CMK (cell line): ENCODE results near the gene PTEN.
"Not testable (repeated sequence)": the region's sequence is repeated elsewhere in the genome, so short reads cannot be mapped to it uniquely, and the experiment has no call there.

ENCODE experiments used
- DNase-seq: peaks from one replicate; pipeline ENCODE4 v3.0.0-alpha.2; 2010; ENCODE audit warnings: low read depth

The PTEN gene

DNA sequence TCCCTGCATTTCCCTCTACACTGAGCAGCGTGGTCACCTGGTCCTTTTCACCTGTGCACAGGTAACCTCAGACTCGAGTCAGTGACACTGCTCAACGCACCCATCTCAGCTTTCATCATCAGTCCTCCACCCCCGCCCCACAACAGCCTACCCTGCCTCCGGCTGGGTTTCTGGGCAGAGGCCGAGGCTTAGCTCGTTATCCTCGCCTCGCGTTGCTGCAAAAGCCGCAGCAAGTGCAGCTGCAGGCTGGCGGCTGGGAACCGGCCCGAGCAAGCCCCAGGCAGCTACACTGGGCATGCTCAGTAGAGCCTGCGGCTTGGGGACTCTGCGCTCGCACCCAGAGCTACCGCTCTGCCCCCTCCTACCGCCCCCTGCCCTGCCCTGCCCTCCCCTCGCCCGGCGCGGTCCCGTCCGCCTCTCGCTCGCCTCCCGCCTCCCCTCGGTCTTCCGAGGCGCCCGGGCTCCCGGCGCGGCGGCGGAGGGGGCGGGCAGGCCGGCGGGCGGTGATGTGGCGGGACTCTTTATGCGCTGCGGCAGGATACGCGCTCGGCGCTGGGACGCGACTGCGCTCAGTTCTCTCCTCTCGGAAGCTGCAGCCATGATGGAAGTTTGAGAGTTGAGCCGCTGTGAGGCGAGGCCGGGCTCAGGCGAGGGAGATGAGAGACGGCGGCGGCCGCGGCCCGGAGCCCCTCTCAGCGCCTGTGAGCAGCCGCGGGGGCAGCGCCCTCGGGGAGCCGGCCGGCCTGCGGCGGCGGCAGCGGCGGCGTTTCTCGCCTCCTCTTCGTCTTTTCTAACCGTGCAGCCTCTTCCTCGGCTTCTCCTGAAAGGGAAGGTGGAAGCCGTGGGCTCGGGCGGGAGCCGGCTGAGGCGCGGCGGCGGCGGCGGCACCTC is at the start of gene PTEN, which contains the start of gene KLLN:
Gene PTEN, plus strand, starts transcription at position 573 of the 891 bp plus-strand sequence. CDS start 845 bp downstream, outside the sequence.
Gene KLLN, minus strand, starts transcription at position 481 of the 891 bp plus-strand sequence. CDS start 1,046 bp downstream, outside the sequence.
- peak; percentile 85 for DNase-seq

DNA sequence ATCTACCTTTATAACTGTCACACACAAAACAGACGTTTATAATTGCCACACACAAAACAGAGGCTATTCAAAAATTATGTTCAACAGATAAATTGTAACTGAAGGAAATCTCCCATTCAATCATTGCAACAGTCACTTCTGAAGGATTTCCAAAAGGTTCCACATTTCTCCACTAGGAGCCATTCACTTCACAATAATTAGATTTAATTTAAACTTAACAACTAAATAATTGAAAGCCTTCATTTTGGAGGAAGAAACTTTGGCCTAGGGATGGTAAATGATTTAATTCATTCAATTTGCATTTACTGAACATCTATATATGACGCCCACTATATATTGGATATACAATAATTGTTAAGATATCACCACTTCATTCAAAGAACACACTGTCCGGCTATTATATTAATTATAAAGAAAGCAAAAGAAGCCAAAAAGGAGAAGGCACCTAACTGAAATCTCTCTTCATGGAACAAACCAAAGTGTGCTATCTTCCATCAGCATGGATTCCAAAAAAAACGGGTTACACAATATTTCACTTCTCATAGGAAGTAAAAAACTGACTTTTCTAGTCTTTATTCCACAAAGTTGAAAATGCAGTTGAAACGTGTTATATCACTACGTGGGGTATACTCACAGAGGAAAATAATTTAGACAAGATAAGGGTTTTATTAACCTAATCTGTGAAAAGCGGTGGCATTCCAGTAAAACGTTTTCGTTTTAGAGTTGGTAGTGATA is 47.1 kb upstream of the PTEN start:
- DNase-seq = no peak

DNA sequence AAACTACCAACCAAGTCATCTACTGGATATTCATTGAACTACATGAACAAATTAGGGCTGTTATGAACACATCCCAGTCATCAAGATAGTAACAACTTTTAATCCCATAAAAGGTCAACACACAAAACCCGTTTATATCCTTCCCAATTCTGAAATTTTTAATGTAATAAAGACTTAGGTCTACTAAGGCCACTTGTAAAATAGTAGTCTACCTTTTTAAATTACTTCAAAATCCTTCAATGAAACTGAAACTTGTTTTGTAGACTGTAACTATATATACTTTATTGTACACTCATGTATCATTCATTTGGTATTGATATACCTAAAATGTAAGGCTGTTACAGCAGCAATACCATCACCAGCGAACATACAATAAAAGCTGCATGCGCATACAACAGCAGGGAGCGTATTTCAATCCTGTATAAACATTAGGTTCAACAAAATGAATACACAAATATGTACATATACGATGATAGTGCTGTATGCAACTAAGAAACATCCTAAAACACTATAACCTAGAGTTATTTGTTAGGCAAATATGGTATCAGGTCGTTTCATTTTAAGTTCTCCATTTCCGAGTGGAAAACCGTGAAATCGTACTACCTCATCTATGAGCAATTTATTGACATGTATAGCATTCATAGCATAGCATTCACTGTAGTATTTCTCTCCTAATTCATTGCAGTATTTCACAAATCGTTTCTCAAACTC is 46.4 kb upstream of the PTEN start:
- no peak for DNase-seq

DNA sequence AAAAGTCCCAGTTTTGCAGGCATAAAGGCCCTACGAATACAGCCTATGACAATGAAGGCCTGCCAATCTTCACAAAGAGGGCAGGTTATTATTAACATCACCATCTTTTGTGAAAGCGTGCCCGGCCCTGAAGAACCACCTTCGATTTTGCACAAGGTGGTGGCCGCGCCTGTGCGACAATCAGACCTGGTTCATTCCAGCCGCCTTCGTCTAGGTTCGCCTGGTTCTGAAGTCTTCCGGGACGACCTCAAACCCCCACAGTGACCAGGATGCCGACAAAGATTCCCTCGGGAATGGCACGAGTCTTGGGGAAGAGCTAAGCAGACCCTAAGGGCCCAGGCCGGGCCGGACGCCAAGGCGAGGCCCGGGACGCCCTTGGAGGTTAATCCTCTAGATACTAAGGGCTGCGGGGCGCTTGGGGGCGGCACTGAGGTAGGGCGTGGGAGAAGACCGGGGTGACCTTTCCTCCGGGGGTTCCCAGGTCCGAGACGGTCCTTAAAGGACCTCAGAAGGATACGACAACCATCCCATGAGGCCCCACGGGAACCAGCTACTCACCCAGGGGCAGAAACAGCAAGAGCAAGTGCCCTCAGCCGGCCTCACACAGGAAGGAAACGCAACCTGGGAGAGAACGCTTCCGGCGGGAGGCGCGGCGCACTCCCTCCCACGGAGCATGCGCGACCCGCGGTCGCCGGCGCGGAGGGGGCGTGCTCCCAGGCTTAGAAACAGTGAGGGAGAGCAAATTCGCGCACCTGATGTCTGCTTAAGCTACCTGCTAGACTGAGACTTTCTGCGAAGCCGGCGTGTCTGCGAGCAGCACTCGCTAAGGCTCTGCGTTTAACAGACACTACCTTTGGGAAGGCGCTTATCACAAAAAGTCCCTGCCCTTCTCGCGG is 45.6 kb upstream of the PTEN start, which contains the start of gene ATAD1:
Gene ATAD1, minus strand, starts transcription at position 618 of the 896 bp plus-strand sequence. CDS start 3,627 bp downstream, outside the sequence.
- peak; percentile 84 for DNase-seq

DNA sequence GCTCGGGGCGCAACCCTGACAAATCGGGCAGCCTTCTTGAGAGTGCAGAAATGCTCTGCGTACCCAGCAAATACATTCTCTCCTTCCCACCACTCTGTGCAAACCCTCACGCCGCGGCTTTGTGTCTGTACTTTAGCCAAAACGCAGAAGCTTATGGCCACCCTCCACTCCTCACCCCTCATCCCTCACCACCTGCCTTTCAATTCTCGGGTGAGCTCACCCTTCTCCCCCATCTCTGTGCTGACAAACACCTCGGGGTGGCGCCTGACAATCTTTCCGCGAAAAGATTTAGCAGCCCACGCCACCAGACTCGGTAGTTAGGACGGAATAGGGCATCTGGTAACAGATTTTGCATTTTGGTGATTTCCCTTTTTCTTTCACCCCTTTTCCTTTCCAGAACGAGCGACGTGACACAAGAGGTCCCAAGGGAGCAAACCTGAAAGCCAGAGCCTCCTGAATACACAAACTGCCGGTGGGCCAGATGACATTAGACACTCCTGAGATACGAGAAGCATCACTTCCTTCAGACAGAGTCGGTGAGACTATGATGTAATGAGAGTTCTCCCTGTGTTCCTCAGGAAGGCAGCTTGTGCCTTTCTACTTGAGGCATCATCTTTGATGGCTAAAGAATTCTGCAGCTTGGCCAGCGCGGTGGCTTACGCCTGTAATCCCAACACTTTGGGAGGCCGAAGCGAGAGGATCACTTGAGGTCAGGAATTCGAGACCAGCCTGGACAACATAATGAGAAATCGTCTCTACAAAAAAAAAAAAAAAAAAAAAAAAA is 44.7 kb upstream of the PTEN start:
- DNase-seq = no peak

DNA sequence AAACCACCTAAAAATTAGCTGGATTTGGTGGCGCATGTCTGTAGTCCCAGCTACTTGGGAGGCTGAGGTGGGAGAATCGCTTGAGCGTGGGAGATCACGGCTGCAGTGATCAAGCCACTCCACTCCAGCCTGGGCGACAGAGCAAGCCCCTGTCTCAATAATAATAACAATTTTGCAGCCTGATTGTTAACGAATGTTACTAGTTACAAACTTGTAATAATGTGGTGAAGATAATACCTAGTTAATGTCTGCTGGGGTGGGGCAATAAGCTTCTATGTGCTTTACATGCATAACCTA is 44.2 kb upstream of the PTEN start:
- no peak for DNase-seq

DNA sequence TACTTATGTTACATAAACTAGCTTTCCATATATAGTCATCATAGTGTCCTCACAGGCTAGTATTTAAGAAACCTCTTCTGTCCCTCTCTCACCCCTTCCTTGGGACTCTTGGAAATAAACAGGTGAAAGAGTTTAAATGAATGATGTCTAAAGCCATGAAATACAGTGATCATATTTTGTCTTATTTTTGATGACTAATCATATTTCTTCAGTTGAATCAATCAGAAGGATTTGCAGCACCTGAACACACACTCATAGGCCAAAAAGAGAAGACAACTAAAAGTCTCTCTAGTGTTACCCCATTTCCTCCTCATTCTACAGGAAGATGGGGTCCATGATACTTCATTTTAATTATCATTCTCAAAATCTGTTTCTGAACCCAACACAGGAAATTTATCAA is 36.8 kb upstream of the PTEN start:
- no peak for DNase-seq

DNA sequence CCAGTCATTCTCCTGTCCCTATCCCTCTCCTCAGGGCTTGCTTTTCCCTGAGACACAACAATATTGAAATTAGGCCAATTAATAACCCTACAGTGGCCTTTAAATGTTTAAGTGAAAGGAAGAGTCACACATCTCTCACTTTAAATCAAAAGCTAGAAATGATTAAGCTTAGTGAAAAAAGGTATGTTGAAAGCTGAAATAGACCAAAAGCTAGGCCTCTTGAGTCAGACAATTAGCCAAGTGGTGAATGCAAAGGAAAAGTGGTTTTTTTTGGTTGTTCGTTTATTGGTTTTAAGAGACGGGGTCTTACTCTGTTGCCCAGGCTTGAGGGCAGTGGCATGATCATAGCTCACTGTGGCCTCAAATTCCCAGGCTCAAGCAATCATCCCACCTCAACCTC is 35.7 kb upstream of the PTEN start:
- DNase-seq = no peak

DNA sequence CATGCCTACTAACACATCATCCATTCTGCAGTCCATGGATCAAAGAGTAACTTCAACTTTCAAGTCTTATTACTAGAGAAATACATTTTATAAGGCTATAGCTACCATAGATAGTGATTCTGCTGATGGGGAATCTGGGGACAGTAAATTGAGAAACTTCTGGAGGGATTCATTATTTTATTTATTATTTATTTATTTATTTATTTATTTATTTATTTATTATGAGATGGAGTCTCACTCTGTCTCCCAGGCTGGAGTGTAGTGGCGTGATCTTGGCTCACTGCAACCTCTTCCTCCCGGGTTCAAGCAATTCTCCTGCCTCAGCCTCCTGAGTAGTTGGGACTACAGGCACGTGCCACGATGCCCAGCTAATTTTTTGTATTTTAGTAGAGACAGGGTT is 34.4 kb upstream of the PTEN start:
- not testable (repeated sequence) for DNase-seq

DNA sequence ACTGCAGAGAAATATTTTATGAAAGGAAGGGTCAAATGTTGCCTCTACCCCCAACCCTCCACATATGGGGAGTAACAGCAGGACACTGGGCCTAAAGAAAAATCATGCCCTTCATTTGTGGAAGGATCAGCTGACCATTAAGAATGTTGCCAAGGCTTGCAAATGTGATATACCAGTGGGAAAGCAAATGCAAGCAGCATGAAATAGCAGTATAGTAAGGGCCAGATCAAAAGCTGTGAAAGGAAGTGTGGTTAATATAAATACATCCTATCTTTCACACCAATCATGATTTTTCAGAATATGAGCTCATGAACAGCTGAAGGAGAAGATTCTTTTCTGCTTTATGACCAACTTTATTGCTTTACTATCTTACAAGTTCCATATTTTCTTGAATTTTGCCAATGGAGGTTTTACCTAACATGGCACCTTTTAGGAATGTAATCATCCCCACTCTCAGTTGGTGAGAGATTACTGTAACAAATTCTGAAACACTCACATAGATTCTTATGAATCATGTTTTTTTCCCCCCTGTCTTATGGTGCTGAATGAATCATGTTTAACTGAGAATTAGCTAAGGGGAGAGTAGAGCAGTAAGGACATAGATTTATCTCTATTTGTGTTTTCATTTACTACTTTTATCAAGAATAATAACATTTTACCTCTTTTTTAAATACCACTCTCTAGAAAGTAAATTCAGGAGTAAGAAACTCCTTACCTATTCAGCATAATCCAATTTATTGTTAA is 33.3 kb upstream of the PTEN start:
- DNase-seq = no peak

DNA sequence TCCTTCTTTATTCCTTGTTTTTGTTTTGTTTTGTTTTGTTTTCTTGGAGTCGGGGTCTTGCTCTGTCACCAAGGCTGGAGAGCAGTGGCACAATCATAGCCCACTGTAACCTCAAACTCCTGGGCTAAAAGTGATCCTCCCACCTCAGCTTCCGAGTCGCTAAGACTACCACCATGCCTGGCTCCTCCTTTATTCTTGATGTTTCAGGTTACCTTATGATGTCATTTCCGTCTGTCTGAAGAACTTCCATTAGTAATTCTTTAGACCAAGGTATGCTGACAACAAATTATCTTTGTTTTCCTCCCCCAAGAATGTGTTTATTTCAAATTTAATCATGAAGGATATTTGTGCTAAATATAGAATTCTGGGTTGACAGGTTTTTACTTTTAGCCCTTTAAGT is 27.3 kb upstream of the PTEN start:
- DNase-seq = no peak

DNA sequence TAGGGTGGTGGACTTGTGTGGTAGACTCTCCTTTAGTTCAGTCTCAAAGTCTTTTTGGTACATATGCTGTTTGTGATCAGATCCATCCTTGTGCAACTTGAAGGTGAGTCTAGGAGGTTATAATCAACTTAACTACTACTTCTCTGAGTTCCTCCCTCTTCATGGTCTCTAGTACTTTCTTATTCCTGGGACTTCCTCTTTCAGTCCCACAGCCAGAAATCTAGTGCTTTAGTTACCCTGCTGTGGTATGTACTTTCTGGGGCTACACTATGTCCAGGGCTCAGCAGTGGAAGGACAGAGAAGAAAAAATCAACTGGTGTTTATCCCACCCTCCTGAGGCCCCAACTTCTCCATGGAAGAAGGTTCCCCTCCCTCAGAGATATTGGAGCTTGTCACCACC is 26.0 kb upstream of the PTEN start:
- DNase-seq = no peak

DNA sequence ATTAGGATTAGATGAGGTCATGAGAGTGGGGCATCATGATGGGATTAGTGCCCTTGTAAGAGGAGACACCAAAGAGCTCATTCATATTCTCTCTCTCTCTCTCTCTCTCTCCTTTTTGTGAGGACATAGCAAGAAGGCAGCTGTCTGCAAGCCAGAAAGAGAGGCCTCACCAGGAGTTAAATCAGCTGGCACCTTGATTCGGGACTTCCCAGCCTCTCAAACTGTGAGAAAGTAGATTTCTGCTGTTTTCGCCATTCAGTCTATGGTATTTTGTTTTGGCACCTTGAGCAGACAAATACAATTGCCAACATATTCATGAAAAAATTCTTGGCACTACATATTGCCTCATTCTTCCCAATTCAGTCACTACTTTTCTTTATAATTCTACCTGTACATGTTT is 24.8 kb upstream of the PTEN start:
- DNase-seq = no peak

DNA sequence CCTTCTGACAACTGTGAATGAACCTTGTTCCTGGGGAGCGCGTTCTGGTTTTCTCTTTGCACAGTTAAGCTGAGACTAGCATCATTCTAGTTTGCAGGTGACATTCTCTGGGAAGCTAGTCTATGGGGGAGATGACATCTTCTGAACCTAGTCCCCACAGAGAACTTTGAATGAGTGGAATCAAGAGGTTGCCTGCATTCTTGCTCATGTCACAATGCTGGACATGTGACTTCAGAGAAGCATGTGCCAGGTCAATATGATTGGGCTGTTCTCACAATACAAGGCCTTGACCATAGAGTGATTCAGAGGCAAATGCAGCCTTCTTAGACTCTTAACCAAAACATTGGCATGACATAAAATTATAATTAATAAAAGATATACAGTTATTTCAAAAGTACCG is 22.2 kb upstream of the PTEN start:
- no peak for DNase-seq

DNA sequence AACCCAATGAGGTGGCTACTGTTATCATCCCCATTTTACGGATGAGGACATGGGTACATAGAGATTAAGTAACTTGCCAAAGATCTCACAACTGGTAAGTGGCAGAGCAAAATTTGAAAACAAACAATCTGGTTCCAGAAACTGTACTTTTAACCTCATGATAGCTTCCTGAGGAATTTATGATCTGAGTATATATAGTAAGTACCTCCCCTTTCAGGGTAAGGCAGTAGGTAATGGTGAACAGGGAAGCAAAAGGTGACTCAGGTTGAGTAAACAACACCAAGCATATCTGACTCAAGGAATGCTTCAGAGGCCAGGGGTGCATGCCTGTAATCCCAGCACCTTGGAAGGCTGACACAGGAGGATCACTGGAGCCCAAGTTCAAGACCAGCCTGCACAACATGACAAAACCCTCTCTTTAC is 21.2 kb upstream of the PTEN start:
- DNase-seq = no peak

DNA sequence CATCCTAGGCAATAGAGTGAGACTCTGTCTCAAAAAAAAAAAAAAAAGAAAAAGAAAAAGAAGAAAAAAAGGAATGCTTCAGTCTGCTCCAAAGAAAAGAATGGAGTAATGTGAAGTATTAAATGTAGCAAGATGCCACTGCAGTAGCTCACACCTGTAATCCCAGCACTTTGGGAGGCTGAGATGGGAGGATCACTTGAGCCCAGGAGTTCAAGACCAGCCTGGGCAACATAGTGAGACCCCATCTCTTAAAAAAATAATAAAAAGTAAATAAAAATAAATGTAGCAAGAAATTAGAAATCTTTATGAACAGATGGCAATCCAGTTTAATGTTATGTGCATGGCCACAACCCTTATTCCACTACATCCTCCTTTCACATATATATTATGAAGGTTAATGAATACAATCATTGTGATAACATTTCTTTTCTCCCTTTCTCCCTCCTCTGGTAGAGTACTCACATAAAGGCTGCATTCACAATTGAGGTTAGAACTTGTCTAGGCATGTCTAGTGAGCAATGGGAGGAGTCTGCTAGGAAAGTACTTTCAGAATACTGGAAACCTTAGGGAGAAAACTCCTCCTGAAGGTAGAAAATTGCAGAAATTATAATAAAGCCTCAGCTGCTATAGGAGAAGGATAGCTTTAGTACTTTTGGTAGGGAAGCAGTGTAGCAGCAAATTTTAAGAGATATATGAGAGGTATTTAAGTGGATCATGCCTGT is 20.5 kb upstream of the PTEN start:
- DNase-seq = no peak

DNA sequence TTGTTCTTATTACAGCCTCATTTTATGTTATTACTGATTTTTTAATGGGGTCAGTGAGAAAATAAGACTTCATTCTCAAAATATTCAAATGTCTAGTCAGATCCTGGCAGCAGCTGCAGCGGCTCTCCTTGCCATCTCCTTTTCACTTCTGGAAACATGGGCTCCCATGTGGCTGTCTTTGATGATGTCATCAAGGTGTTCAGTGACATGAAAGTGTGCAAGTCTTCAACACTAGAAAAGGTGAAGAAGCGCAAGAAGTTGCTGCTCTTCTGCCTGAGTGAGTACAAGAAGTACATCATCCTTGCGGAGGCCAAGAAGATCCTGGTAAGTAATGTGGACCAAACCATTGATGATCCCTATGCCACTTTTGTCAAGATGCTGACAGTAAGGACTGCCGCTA is 19.7 kb upstream of the PTEN start:
- no peak for DNase-seq

DNA sequence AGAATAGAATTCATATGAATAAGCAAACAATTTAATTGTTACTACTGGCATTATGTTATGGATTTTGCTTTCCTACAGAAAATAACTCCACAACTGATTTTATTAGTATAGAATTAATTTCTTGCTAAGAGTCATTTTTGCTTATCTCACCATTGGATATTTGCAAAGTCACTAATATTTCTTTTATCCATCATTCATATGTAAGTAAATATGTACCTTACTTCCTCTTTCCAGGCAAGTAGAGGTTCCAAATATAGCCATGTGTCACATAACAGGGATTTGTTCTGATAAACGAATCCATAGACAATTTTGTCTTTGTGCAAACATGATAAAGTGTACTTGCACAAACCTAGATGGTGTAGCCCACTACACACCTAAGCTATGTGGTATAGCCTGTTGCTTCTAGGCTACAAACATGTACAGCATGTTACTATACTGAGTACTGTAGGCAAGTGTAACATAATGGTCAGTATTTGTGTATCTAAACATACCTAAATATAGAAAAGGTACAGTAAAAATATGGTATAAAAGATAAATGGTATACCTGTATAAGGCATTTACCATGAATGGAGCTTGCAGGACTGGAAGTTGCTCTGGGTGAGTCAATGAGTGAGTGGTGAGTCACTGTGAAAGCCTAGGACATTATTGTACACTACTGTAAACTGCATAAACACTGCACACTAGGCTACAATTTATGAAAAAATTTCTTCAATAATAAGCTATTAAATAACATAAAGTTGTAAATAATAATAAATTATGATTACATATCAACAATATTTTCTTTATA is 18.4 kb upstream of the PTEN start:
- DNase-seq = no peak

DNA sequence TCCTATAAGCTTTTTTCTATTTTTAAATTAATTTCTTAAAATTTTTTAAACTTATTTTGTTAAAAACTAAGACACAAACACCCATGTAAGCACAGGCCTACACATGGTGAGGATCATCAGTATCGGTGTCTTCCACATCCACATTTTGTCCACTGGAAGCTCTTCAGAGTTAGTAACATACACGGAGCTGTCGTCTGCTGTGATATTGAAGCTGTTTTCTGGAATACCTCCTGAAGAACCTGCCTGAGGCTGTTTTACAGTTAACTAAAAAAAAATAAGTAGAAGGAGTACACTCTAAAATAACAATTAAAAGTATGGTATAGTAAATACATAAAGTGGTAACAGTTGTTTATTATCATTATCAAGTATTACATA is 17.8 kb upstream of the PTEN start:
- DNase-seq = no peak
